WTC11 (cell line): Measurements from ENCODE around the gene CADM2.
A peak's percentile ranks its signal among the peaks of the same experiment; 100 is the strongest.

Experiments
- TF ChIP-seq, protein P1 (sequence below): sonication (generic); formaldehyde crosslinking; IDR thresholded peaks from 2 replicates; pipeline ENCODE4 v1.8.1; 2023; ENCODE audit warnings: mild to moderate bottlenecking, missing genetic modification reagents, borderline replicate concordance
- TF ChIP-seq, protein P2 (sequence below): fragments of 200-600 bp; IDR thresholded peaks from 2 replicates; pipeline ENCODE4 v1.8.0; 2022; ENCODE audit warnings: antibody characterized with exemption

DNA sequence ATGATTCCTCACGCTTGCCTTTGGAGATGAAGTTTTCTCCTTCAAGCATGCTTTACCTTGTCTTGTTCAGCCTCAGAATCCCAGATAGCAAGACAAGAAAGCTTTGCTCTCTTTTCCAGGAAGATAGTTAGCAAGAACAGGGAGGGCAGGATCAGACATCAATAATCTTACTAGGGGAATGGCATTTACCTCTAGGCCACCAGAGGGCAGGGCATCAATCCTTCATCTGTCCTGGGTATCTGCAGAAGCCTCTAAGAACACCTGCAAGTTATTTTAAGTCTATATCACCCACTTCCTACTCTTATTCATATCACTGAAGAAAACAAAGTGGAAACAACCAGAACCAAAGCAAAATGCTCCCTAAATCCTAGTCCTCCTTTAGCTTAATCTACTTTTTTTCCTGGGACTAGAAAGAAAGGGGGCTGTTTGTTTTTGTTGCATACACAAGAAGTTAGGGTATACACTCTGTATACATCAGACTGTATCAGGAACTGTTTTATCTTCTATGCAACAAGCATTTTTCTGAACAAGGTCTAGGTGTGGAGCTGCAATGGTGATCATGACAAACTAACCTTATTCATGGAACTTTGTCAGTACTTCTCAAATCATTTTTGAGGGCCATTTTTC, 862.5 kb downstream of the CADM2 start:
- TF ChIP-seq, protein P1, sequence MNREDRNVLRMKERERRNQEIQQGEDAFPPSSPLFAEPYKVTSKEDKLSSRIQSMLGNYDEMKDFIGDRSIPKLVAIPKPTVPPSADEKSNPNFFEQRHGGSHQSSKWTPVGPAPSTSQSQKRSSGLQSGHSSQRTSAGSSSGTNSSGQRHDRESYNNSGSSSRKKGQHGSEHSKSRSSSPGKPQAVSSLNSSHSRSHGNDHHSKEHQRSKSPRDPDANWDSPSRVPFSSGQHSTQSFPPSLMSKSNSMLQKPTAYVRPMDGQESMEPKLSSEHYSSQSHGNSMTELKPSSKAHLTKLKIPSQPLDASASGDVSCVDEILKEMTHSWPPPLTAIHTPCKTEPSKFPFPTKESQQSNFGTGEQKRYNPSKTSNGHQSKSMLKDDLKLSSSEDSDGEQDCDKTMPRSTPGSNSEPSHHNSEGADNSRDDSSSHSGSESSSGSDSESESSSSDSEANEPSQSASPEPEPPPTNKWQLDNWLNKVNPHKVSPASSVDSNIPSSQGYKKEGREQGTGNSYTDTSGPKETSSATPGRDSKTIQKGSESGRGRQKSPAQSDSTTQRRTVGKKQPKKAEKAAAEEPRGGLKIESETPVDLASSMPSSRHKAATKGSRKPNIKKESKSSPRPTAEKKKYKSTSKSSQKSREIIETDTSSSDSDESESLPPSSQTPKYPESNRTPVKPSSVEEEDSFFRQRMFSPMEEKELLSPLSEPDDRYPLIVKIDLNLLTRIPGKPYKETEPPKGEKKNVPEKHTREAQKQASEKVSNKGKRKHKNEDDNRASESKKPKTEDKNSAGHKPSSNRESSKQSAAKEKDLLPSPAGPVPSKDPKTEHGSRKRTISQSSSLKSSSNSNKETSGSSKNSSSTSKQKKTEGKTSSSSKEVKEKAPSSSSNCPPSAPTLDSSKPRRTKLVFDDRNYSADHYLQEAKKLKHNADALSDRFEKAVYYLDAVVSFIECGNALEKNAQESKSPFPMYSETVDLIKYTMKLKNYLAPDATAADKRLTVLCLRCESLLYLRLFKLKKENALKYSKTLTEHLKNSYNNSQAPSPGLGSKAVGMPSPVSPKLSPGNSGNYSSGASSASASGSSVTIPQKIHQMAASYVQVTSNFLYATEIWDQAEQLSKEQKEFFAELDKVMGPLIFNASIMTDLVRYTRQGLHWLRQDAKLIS, result no peak
- TF ChIP-seq, protein P2, sequence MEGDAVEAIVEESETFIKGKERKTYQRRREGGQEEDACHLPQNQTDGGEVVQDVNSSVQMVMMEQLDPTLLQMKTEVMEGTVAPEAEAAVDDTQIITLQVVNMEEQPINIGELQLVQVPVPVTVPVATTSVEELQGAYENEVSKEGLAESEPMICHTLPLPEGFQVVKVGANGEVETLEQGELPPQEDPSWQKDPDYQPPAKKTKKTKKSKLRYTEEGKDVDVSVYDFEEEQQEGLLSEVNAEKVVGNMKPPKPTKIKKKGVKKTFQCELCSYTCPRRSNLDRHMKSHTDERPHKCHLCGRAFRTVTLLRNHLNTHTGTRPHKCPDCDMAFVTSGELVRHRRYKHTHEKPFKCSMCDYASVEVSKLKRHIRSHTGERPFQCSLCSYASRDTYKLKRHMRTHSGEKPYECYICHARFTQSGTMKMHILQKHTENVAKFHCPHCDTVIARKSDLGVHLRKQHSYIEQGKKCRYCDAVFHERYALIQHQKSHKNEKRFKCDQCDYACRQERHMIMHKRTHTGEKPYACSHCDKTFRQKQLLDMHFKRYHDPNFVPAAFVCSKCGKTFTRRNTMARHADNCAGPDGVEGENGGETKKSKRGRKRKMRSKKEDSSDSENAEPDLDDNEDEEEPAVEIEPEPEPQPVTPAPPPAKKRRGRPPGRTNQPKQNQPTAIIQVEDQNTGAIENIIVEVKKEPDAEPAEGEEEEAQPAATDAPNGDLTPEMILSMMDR, result peak; percentile 49; the same call in 1 of the 2 replicates
